ENCODE data around the gene G0S2.

DNA sequence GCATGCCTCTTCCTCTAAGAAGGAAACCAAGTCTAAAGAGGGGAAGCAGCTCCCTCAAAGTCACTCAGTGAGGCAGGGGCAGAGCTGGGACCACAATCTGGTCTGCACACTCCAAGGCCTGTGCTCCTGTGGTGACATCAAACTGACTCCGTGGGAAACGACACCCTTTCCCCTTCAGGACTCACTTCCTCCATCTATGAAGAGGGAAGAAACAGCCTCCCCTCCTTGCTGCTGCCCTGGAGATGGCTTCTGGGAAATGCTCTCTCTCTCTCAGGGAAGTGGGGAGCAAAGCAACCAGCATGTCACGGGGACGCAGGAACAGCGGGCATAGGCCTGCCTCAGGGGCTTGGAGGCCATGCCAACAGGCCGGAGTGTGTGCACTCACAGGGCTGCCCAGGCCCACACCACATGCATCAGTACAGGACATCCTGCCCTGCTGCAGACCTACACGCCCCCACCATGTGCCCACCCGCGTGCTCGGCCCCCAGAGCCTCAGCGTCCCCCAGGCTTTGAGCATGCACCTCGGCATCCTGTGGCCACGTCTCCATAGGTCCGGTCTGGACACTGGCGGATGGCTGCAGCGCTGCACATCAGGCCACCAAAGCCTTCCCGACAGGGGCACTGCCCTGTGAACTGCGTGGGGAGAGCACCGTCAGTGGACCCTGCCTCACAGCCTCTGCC, 48.7 kb upstream of the G0S2 start:
- TF ChIP-seq CTCF (IDR thresholded peaks at IDR 0.05) (no peak), POLR2A (IDR thresholded peaks at IDR 0.05) (no peak), POLR2AphosphoS5 (IDR thresholded peaks at IDR 0.05) (no peak)
